Measurements from ENCODE around the gene RIPK3. TPM values are rescaled to one million over a fixed set of nuclear protein-coding genes. Genes with fewer than 3 reads are reported as not detected.
A peak's percentile ranks its signal among the peaks of the same experiment; 100 is the strongest.

RIPK3 gene
- total and polyA plus RNA-seq, 8 donors, result 6.4 to 42.6 (median 13.5) TPM

DNA sequence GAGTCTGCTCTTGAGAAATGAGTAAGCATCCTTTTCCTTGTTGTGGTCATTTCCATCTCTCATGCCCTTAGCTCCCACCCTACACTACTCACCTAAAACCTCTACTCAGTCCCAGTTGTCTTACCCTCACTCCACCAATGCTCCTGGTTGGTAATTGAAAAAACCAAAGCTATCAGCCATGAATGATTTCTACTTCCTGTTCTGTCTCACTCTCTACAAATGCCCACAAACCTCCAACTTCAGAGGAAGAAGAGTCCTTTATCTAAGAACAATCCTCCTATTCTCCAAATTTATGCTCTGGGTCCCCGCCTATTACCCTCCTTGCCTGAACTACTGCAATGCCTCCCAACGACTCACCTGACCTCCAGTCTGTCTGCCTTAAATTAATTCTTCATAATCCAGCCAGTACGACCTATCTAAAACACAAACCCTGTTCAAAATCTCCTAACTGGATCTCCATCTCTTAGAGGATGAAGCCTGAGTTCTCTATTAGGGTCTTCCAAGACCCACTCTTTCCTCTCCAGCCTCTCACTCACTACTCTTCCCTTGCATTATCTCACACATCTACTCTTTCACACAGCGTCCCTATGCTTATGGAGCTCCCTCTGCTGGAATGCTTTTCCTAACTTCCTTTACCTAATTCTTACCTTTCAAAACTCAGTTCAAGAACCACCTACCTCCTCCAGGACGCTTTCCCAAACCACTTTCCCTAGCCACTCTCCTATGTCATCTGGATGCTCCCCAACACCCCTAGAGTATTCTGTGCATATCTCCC lies 42.4 kb downstream of the RIPK3 start:
- TF ChIP-seq, protein P1, sequence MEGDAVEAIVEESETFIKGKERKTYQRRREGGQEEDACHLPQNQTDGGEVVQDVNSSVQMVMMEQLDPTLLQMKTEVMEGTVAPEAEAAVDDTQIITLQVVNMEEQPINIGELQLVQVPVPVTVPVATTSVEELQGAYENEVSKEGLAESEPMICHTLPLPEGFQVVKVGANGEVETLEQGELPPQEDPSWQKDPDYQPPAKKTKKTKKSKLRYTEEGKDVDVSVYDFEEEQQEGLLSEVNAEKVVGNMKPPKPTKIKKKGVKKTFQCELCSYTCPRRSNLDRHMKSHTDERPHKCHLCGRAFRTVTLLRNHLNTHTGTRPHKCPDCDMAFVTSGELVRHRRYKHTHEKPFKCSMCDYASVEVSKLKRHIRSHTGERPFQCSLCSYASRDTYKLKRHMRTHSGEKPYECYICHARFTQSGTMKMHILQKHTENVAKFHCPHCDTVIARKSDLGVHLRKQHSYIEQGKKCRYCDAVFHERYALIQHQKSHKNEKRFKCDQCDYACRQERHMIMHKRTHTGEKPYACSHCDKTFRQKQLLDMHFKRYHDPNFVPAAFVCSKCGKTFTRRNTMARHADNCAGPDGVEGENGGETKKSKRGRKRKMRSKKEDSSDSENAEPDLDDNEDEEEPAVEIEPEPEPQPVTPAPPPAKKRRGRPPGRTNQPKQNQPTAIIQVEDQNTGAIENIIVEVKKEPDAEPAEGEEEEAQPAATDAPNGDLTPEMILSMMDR (IDR thresholded peaks at IDR 0.05), result peak in 3 of 7 experiments; percentile 0 to 57 (median 40)
- no peak for TF ChIP-seq POLR2A (IDR thresholded peaks at IDR 0.05)
- H3K4me3 ChIP-seq, result no peak overlapping the region
- peaks cover 19 to 53% (median 46%) of the 10 kb centered on the region in 4 donors for H3K36me3 ChIP-seq
- H3K27ac ChIP-seq, result peak overlapping the region in 3 of 5 donors; percentile 12 to 42 (median 34)
- no peaks in the 10 kb centered on the region for H3K9me3 ChIP-seq
- H3K27me3 ChIP-seq, result no peaks in the 10 kb centered on the region
- 36 to 46% (median 43%) methylated on average over 5 of the region's 5 CpGs for WGBS, 5 donors
- DNase-seq, result peak in 1 of 2 donors; percentile 58
- peaks cover 20 to 56% (median 46%) of the 10 kb centered on the region in 4 donors for H3K4me1 ChIP-seq
- intact Hi-C loops (cut with DNase I; ENCODE audit: low total_unique reads), result loop anchor here (10.0 kb wide), 1 partner anchor 53 kb away; the partner anchor contains the start of gene TINF2

DNA sequence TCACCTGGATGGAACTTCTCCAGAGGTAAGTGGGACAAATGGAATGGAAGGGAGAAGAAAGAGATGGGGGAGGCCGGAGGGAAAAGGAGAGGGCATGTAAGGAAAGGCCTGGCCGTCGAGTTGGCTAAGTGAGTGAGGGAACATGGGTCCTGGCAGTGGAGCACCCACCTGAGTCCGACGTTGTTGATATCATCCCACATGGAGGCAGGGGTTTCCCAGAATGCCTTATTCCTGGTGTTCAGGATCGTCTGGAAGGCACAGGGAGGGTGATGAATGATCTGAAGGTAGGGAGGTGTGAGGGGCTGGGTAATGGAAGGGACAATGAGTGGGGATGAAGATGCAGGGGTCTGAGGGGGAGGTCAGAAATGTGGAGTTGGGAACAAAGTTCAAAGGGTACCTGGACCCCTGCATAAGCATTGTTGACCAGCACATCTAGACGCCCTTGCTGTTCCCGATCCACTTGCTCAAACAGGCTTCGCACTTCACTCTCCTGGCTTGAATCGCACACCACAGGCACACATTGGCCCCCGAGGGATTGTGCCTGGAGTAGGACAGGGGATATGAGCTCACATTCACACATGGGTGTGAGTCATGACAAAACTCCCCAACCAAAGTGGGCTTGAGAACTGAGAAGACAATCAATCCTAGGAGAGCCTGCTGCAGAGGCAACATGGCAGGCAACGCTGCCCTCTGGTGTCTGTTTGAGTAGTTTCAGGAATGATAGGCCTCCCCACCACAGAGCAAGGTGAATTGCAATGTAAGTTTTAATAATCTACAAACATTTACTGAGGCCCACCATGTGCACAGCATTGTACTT lies 43.2 kb downstream of the RIPK3 start:
- H3K9me3 ChIP-seq, result no peaks in the 10 kb centered on the region
- H3K27me3 ChIP-seq, result no peaks in the 10 kb centered on the region
- intact Hi-C loops (cut with DNase I; ENCODE audit: low total_unique reads), result loop anchor here (10.0 kb wide), 1 partner anchor 52 kb away; the partner anchor contains the start of gene TINF2
- DNase-seq, result peak; percentile 63 to 90
- peaks cover 20 to 48% (median 43%) of the 10 kb centered on the region in 4 donors for H3K4me1 ChIP-seq
- H3K27ac ChIP-seq, result peak overlapping the region in 2 of 5 donors; percentile 34 to 52
- TF ChIP-seq POLR2A (IDR thresholded peaks at IDR 0.05) (no peak), POLR2AphosphoS5 (IDR thresholded peaks at IDR 0.05) (peak in 1 of 3 donors; percentile 63), EP300 (IDR thresholded peaks at IDR 0.05) (no peak)
- TF ChIP-seq, protein P1 (IDR thresholded peaks at IDR 0.05), result peak in 5 of 7 experiments; percentile 40 to 72 (median 55)
- peaks cover 15 to 53% (median 46%) of the 10 kb centered on the region in 4 donors for H3K36me3 ChIP-seq
- no peak overlapping the region for H3K4me3 ChIP-seq
- 60 to 69% (median 63%) methylated on average over 12 of the region's 12 CpGs for WGBS, 5 donors

DNA sequence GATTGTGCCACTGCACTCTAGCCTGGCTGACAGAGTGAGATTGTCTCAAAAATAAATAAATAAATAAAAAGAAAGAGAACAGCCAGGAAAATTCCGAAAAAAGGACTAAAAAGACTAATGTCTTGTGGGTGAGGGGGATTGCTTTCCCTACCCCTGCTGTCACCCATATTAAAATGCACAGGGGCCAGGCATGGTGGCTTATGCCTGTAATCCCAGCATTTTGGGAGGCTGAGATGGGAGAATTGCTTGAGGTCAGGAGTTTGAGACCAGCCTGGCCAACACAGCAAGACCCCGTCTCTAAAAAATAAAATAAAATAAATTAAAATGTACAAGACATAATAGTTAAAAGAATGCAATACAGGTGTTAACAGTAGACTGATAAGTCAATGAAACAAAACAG lies 46.3 kb downstream of the RIPK3 start:
- no peak for DNase-seq
- Histone ChIP-seq H3K36me3 (peaks cover 26 to 78% (median 65%) of the 10 kb centered on the region in 4 donors), H3K9me3 (no peaks in the 10 kb centered on the region), H3K27me3 (no peaks in the 10 kb centered on the region), H3K4me3 (no peak overlapping the region), H3K27ac (no peak overlapping the region), H3K4me1 (peaks cover 4 to 24% (median 19%) of the 10 kb centered on the region in 4 donors)
- TF ChIP-seq POLR2A (IDR thresholded peaks at IDR 0.05) (no peak), EP300 (IDR thresholded peaks at IDR 0.05) (no peak), POLR2AphosphoS5 (IDR thresholded peaks at IDR 0.05) (no peak)
- TF ChIP-seq, protein P1 (IDR thresholded peaks at IDR 0.05), result no peak
- WGBS, 5 donors, result 92 to 100% (median 97%) methylated on average over 2 of the region's 2 CpGs
- intact Hi-C loops (cut with DNase I; ENCODE audit: low total_unique reads), result loop anchor here (10.0 kb wide), 1 partner anchor 49 kb away; the partner anchor contains the start of gene TINF2
